ENCODE measurements around the gene CYB5R4. TPM values are rescaled to one million over a fixed set of nuclear protein-coding genes. Genes with fewer than 3 reads are reported as not detected.

The CYB5R4 gene
- total and polyA plus RNA-seq, 10 of the 15 experiments (the other 5 are each of a cell fraction or from before 2014, with no cell fraction given) = 13.4 to 61.1 (median 27.5) TPM

GRCh38 chr6:83966539-83966938, 107.0 kb downstream of the CYB5R4 start:
- ChIA-PET CTCF (no interaction called here), SMC1A (ENCODE audit: uncharacterized antibody, unreplicated experiment) (no interaction called here), RAD21 (ENCODE audit: unreplicated experiment) (no interaction called here), POLR2A (no interaction called here)
- no peaks in the 10 kb centered on the region for H4K20me1 ChIP-seq (ENCODE audit: control insufficient read depth, insufficient read depth)
- H3K9me3 ChIP-seq (replicated peaks; ENCODE audit: control insufficient read depth, insufficient read depth, low read length) = peaks cover 7% of the 10 kb centered on the region; the same call in 2 of the 3 replicates
- in situ Hi-C loops (cut with MboI) (no loop called here), intact Hi-C loops (cut with micrococcal nuclease; ENCODE audit: unreplicated experiment) (no loop called here)
- H2AFZ ChIP-seq (ENCODE audit: control insufficient read depth, low read depth, low read length) = no peak overlapping the region
- no peak overlapping the region for H3K4me3 ChIP-seq
- no peak overlapping the region for H3K9ac ChIP-seq (ENCODE audit: control insufficient read depth, insufficient read depth, low read length)
- no peak overlapping the region for H3K27ac ChIP-seq (ENCODE audit: control insufficient read depth, insufficient read depth)
- H3K4me1 ChIP-seq (ENCODE audit: control insufficient read depth, insufficient read depth, low read length) = peaks cover 5% of the 10 kb centered on the region
- H3K36me3 ChIP-seq (ENCODE audit: control insufficient read depth in 2 of 2, insufficient read depth in 2 of 2, low read length in 1 of 2) = no peaks in the 10 kb centered on the region
- H3K79me2 ChIP-seq (ENCODE audit: control insufficient read depth, insufficient read depth, low read length) = no peaks in the 10 kb centered on the region
- no peaks in the 10 kb centered on the region for H3K27me3 ChIP-seq (replicated peaks in 1 of 2; ENCODE audit: control insufficient read depth in 2 of 2, insufficient read depth in 2 of 2, low read length in 1 of 2)
- TF ChIP-seq ZNF622 (IDR thresholded peaks at IDR 0.05) (no peak), CHD1 (IDR thresholded peaks at IDR 0.05; ENCODE audit: low read depth, low read length) (no peak), TARDBP (IDR thresholded peaks at IDR 0.05; ENCODE audit: borderline replicate concordance) (no peak), SP1 (IDR thresholded peaks at IDR 0.05; ENCODE audit: low read depth, low read length) (no peak), BCL3 (IDR thresholded peaks at IDR 0.05; ENCODE audit: borderline replicate concordance, insufficient read depth, low read depth, low read length, poor library complexity, severe bottlenecking) (no peak), HSF1 (IDR thresholded peaks at IDR 0.05; ENCODE audit: low read depth, low read length) (no peak), ZBED1 (IDR thresholded peaks at IDR 0.05; ENCODE audit: borderline replicate concordance) (no peak), ZBTB4 (CRISPR knock-in tag; IDR thresholded peaks at IDR 0.05) (no peak), IRF4 (IDR thresholded peaks at IDR 0.05; ENCODE audit: low read depth, low read length) (no peak), BACH1 (IDR thresholded peaks at IDR 0.05; ENCODE audit: borderline replicate concordance) (no peak), SMARCA5 (IDR thresholded peaks at IDR 0.05) (no peak), SKIL (IDR thresholded peaks at IDR 0.05; ENCODE audit: low read depth, poor library complexity, severe bottlenecking) (no peak), SREBF2 (IDR thresholded peaks at IDR 0.05; ENCODE audit: low read length) (no peak), EED (IDR thresholded peaks at IDR 0.05; ENCODE audit: low read depth) (no peak)
- FAIRE-seq = no peak
- DNase-seq (ENCODE audit: low read depth, low spot score) = no peak
- ATAC-seq = no peak
- WGBS (ENCODE audit: insufficient coverage, insufficient replicate concordance, low lambda C conversion rate, missing lambda C conversion rate) = 100% methylated on average over 4 of the region's 4 CpGs
- no peak overlapping the region for H3K4me2 ChIP-seq (ENCODE audit: control insufficient read depth, insufficient read depth)
- BruUV-seq (replicated peaks) = no TSS peak

Measured in GM12878 (cell line).